GM23248 (cell line): ENCODE measurements around the gene CHRNA3. TPM values are rescaled to one million over a fixed set of nuclear protein-coding genes. Genes with fewer than 3 reads are reported as not detected.
"Not testable (repeated sequence)": the region's sequence is repeated elsewhere in the genome, so short reads cannot be mapped to it uniquely, and the experiment has no call there.

Experiments
- DNase-seq: peaks from one replicate; pipeline ENCODE4 v3.0.0-alpha.2; 2015
- H2AFZ ChIP-seq: fragments of 200-600 bp; sonication (generic); 2 replicates; pipeline ENCODE4 v1.6.1; 2016; ENCODE audit warnings: antibody characterized with exemption
- H3F3A ChIP-seq: fragments of 200-600 bp; sonication (generic); 2 replicates; pipeline ENCODE4 v1.6.1; 2016; ENCODE audit warnings: mild to moderate bottlenecking, antibody characterized with exemption, mixed run types; ENCODE audit not compliant: insufficient read depth
- H3K27ac ChIP-seq: fragments of 200-600 bp; sonication (generic); 2 replicates; pipeline ENCODE4 v1.5.1; 2016; ENCODE audit warnings: mild to moderate bottlenecking
- H3K27me3 ChIP-seq: fragments of 200-600 bp; sonication (generic); replicated peaks from 2 replicates; pipeline ENCODE4 v1.6.1; 2016; ENCODE audit warnings: mild to moderate bottlenecking; ENCODE audit not compliant: insufficient read depth
- H3K36me3 ChIP-seq: fragments of 200-600 bp; sonication (generic); 2 replicates; pipeline ENCODE4 v1.6.1; 2016; ENCODE audit warnings: low read depth, mild to moderate bottlenecking
- H3K4me1 ChIP-seq: fragments of 200-600 bp; sonication (generic); 2 replicates; pipeline ENCODE4 v1.6.1; 2016; ENCODE audit warnings: mild to moderate bottlenecking; ENCODE audit not compliant: insufficient read depth
- H3K4me2 ChIP-seq: fragments of 200-600 bp; sonication (generic); one replicate; pipeline ENCODE4 v1.6.1; 2016; ENCODE audit warnings: mild to moderate bottlenecking; ENCODE audit not compliant: unreplicated experiment
- H3K4me3 ChIP-seq: fragments of 200-600 bp; sonication (generic); 2 replicates; pipeline ENCODE4 v1.5.1; 2016; ENCODE audit warnings: mild to moderate bottlenecking
- H3K79me2 ChIP-seq: fragments of 200-600 bp; sonication (generic); 2 replicates; pipeline ENCODE4 v1.6.1; 2016; ENCODE audit warnings: mild to moderate bottlenecking; ENCODE audit not compliant: insufficient read depth
- H3K9ac ChIP-seq: fragments of 200-600 bp; sonication (generic); 2 replicates; pipeline ENCODE4 v1.6.1; 2016; ENCODE audit warnings: mild to moderate bottlenecking
- H3K9me2 ChIP-seq: fragments of 200-600 bp; sonication (generic); 2 replicates; pipeline ENCODE4 v1.6.1; 2016; ENCODE audit warnings: mixed run types, mild to moderate bottlenecking, moderate library complexity; ENCODE audit not compliant: insufficient read depth
- H3K9me3 ChIP-seq: fragments of 200-600 bp; sonication (generic); one replicate; pipeline ENCODE4 v1.6.1; 2017; ENCODE audit warnings: low read depth
- H4K20me1 ChIP-seq: fragments of 200-600 bp; sonication (generic); 2 replicates; pipeline ENCODE4 v1.6.0; 2016; ENCODE audit not compliant: insufficient read depth
- EZH2 ChIP-seq: fragments of 200-600 bp; sonication (generic); IDR thresholded peaks from 2 replicates; pipeline ENCODE4 v1.6.1; 2018; ENCODE audit warnings: antibody characterized with exemption, mild to moderate bottlenecking; ENCODE audit not compliant: insufficient read depth, poor library complexity, severe bottlenecking
- EZH2phosphoT487 ChIP-seq: fragments of 200-600 bp; sonication (generic); IDR thresholded peaks from 2 replicates; pipeline ENCODE4 v1.6.1; 2018; ENCODE audit warnings: antibody characterized with exemption, moderate library complexity, mild to moderate bottlenecking, low read depth; ENCODE audit not compliant: insufficient read depth
- WGBS, 2 experiments: methylation state at CpG; one replicate each; pipeline ENCODE4 v1.1.6; 2015 to 2017; ENCODE audit warnings: low lambda C conversion rate in 2 of 2, low coverage in 1 of 2; ENCODE audit errors: missing lambda C conversion rate in 2 of 2; 5-methylcytosine and 5-hydroxymethylcytosine counted together
- in situ Hi-C: fragments of 300-500 bp; cut with MboI; formaldehyde crosslinking; loops from 2 replicates; pipeline ENCODE4 v1.15.0; 2020
- polyA plus RNA-seq: library from polyadenylated mRNA; unstranded; fragments of >200 nt; fragmentation: Nextera tagmentation; extraction: Ambion mirVana; gene quantifications from 2 replicates; pipeline ENCODE4 v1.2.1, GENCODE V29; 2016
- total RNA-seq: library from RNA; depleted of rRNA; stranded (reverse); fragments of >200 nt; shearing (Covaris generic); gene quantifications from 2 replicates; pipeline ENCODE4 v1.2.3, GENCODE V29; 2014

CHRNA3 gene
- total and polyA plus RNA-seq, 2 experiments from 2014 or later: not detected

DNA sequence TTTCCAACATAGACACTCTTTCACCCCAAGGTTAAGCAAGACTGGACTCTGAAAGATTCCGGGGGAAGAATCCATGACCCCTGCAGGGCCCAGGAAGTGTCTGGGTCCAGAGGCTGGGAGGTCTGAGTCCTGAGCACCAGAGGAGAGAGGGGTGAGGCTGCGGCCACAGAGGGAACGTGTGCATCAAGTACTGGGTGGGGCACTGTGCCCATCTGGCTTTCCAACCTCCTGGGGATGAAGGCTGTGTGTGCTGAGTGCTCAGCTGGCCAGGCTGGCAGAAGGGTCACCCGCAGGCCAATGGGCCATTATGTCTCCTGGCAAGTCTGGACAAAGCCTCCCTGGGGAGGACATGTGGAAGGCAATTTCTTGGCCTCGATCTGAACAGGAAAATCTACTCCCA lies 3.3 kb downstream of the CHRNA3 start:
- in situ Hi-C loops: no loop called here
- no peak overlapping the region for H2AFZ ChIP-seq

DNA sequence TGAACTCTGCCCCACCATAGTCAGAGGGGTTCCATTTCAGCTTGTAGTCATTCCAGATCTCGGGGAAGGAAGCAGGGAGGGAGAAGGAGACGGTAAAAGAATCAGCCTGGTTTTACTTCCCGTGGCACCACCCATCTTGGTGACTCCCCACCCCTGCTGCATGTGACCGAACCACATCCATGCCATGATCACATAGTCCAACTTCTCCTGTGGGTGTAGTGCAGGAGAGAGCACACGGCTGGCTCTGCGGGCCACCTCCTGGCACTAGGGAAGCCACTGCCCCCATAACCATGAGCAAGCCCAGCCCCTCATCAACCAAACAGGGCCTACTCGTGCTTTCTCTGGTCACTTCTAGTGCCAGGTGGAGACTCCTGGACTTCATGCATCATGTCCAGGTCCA lies 3.7 kb downstream of the CHRNA3 start:
- Histone ChIP-seq H3K79me2 (no peaks in the 10 kb centered on the region), H4K20me1 (no peaks in the 10 kb centered on the region), H3F3A (peaks cover 6% of the 10 kb centered on the region), H3K9ac (no peak overlapping the region), H3K9me3 (no peaks in the 10 kb centered on the region), H3K27me3 (peaks cover 30% of the 10 kb centered on the region), H3K4me3 (no peak overlapping the region), H3K4me2 (no peak overlapping the region), H3K36me3 (no peaks in the 10 kb centered on the region), H3K27ac (no peak overlapping the region), H3K4me1 (peaks cover 6% of the 10 kb centered on the region; the same call in 1 of the 2 replicates), H3K9me2 (no peaks in the 10 kb centered on the region), H2AFZ (no peak overlapping the region)
- WGBS, 2 experiments: 55% methylated on average over 7 of the region's 7 CpGs
- TF ChIP-seq EZH2phosphoT487: no peak
- no peak for TF ChIP-seq EZH2
- in situ Hi-C loops: no loop called here
- DNase-seq: no peak

More for the DNA sequence above, 3.3 kb downstream of the CHRNA3 start:
- H3K4me2 ChIP-seq: no peak overlapping the region
- H3K27ac ChIP-seq: no peak overlapping the region
- no peaks in the 10 kb centered on the region for H4K20me1 ChIP-seq
- no peak overlapping the region for H3K4me3 ChIP-seq
- H3K79me2 ChIP-seq: no peaks in the 10 kb centered on the region
- H3K36me3 ChIP-seq: no peaks in the 10 kb centered on the region
- TF ChIP-seq EZH2phosphoT487 (no peak), EZH2 (no peak)
- no peak overlapping the region for H3K9ac ChIP-seq
- H3K9me2 ChIP-seq: no peaks in the 10 kb centered on the region
- peaks cover 6% of the 10 kb centered on the region for H3F3A ChIP-seq
- H3K9me3 ChIP-seq: no peaks in the 10 kb centered on the region
- H3K4me1 ChIP-seq: peaks cover 6% of the 10 kb centered on the region; the same call in 1 of the 2 replicates
- no peak for DNase-seq
- H3K27me3 ChIP-seq: peaks cover 34% of the 10 kb centered on the region
- 74 to 75% methylated on average over 5 of the region's 5 CpGs for WGBS, 2 experiments

DNA sequence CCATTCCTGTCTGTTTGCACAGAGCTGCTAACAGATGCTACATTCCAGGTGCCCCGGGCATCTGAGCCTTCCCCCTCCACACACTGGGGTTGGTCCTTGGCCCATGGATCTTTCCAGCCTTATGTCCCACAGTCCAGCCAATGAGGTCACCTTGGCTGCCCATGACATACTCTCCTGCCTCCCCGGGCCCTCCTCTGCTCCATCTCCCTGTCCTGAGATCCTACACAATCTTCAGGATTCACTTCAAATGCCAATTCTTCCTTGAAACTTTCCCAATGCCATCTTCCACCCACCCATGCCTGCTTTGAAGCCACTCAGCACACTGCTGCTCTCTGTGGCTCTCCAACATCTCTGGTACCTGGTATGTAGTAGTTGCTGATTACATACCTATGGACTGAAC lies 4.3 kb downstream of the CHRNA3 start:
- in situ Hi-C loops: no loop called here
- no peak overlapping the region for H3K4me2 ChIP-seq
- TF ChIP-seq EZH2: no peak
- TF ChIP-seq EZH2phosphoT487: no peak
- no peaks in the 10 kb centered on the region for H3K9me2 ChIP-seq
- H3K9ac ChIP-seq: no peak overlapping the region
- no peaks in the 10 kb centered on the region for H4K20me1 ChIP-seq
- no peak for DNase-seq
- H3K4me1 ChIP-seq: peaks cover 6% of the 10 kb centered on the region; the same call in 1 of the 2 replicates
- no peaks in the 10 kb centered on the region for H3K9me3 ChIP-seq
- no peak overlapping the region for H3K4me3 ChIP-seq
- H3K36me3 ChIP-seq: no peaks in the 10 kb centered on the region
- H3F3A ChIP-seq: peaks cover 6% of the 10 kb centered on the region
- peaks cover 24% of the 10 kb centered on the region for H3K27me3 ChIP-seq
- no peak overlapping the region for H3K27ac ChIP-seq
- H3K79me2 ChIP-seq: no peaks in the 10 kb centered on the region
- no peak overlapping the region for H2AFZ ChIP-seq
- 81 to 88% methylated on average over 2 of the region's 2 CpGs for WGBS, 2 experiments

DNA sequence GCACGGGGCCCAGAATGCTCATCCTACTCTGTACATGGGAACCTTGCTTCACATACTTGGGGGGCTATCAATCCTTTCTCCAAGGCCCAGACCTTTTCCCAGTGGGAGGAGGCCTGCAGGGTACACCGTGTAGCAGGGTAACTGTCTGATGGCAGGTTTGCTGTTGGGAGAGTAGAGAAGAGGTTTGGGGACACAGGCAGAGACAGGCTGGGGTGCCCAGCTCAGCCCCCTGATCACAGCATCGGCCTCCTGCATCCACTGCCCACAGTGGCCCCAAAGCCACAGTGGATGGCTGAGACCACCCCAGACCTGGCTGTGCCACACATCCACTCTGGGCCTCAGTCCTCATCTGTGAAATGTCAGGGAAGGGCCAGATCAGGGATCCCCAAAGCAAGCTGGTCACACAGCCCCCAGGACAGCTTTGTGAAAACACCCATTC lies 5.6 kb downstream of the CHRNA3 start:
- Histone ChIP-seq H3K9ac (no peak overlapping the region), H3K4me1 (peaks cover 6% of the 10 kb centered on the region; the same call in 1 of the 2 replicates), H3K4me3 (no peak overlapping the region), H3K9me3 (no peaks in the 10 kb centered on the region), H3K27ac (no peak overlapping the region), H3K4me2 (no peak overlapping the region), H3K27me3 (peaks cover 14% of the 10 kb centered on the region), H3K36me3 (no peaks in the 10 kb centered on the region), H3F3A (peaks cover 6% of the 10 kb centered on the region), H3K9me2 (no peaks in the 10 kb centered on the region), H2AFZ (no peak overlapping the region), H3K79me2 (no peaks in the 10 kb centered on the region), H4K20me1 (no peaks in the 10 kb centered on the region)
- in situ Hi-C loops: no loop called here
- no peak for DNase-seq
- 66 to 80% methylated on average over 3 of the region's 3 CpGs for WGBS, 2 experiments
- TF ChIP-seq EZH2 (no peak), EZH2phosphoT487 (no peak)

DNA sequence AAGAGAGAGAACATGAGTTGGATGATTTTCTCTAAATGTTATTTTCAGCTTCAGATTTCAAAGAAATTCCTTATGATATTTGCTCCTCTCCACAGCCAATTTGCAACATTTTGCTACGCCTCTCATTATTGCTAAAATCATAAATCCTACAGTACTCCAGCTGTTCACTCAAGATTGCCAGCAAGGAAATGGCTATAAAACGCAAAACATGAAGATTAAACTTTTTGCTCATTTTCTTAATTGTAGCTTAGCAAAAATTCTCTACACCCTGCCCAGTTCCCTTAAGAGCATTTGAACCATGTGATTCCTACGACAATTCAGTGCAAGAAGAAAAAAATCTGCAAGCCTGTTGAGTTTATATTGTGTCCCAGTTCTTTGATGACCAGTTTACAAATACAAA lies 6.8 kb downstream of the CHRNA3 start:
- peaks cover 2% of the 10 kb centered on the region; the same call in 1 of the 2 replicates for H3K27me3 ChIP-seq
- no peak overlapping the region for H3K4me2 ChIP-seq
- in situ Hi-C loops: no loop called here
- peaks cover 6% of the 10 kb centered on the region for H3F3A ChIP-seq
- no peaks in the 10 kb centered on the region for H3K36me3 ChIP-seq
- H3K9me2 ChIP-seq: no peaks in the 10 kb centered on the region
- no peaks in the 10 kb centered on the region for H3K79me2 ChIP-seq
- H3K9ac ChIP-seq: no peak overlapping the region
- H3K27ac ChIP-seq: no peak overlapping the region
- DNase-seq: no peak
- H3K9me3 ChIP-seq: no peaks in the 10 kb centered on the region
- no peak overlapping the region for H2AFZ ChIP-seq
- TF ChIP-seq EZH2phosphoT487 (no peak), EZH2 (no peak)
- 6 to 10% methylated on average over 3 of the region's 3 CpGs for WGBS, 2 experiments
- peaks cover 6% of the 10 kb centered on the region; the same call in 1 of the 2 replicates for H3K4me1 ChIP-seq
- no peaks in the 10 kb centered on the region for H4K20me1 ChIP-seq
- no peak overlapping the region for H3K4me3 ChIP-seq

DNA sequence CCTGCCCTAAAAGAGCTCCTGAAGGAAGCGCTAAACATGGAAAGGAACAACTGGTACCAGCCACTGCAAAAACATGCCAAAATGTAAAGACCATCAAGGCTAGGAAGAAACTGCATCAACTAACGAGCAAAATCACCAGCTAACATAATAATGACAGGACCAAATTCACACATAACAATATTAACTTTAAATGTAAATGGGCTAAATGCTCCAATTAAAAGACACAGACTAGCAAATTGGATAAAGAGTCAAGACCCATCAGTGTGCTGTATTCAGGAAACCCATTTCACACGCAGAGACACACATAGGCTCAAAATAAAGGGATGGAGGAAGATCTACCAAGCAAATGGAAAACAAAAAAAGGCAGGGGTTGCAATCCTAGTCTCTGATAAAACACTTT lies 11.2 kb downstream of the CHRNA3 start:
- H3K36me3 ChIP-seq, DNase-seq, H3K4me3 ChIP-seq, H3F3A ChIP-seq, in situ Hi-C loops, H3K9me2 ChIP-seq, H3K4me1 ChIP-seq, H3K79me2 ChIP-seq, H3K4me2 ChIP-seq, H3K27ac ChIP-seq, H2AFZ ChIP-seq, H3K27me3 ChIP-seq, H3K9ac ChIP-seq, H4K20me1 ChIP-seq, H3K9me3 ChIP-seq: not testable (repeated sequence)
- 48 to 49% methylated on average over 3 of the region's 3 CpGs for WGBS, 2 experiments
